HFFc6 (cell line): ENCODE data around the gene CDC123. TPM values are rescaled to one million over a fixed set of nuclear protein-coding genes. Genes with fewer than 3 reads are reported as not detected.
A peak's percentile ranks its signal among the peaks of the same experiment; 100 is the strongest.

Source experiments
- DNase-seq: peaks from one replicate; pipeline ENCODE4 v3.0.0-alpha.2; 2018
- H3K27ac Mint-ChIP-seq: 2 replicates; pipeline ENCODE4 v1.8.0; 2020; ENCODE audit warnings: mild to moderate bottlenecking, mixed read lengths
- H3K27me3 Mint-ChIP-seq: 2 replicates; pipeline ENCODE4 v1.8.0; 2021; ENCODE audit warnings: mild to moderate bottlenecking, moderate library complexity, mixed read lengths; ENCODE audit not compliant: insufficient read depth
- H3K36me3 Mint-ChIP-seq: 2 replicates; pipeline ENCODE4 v1.8.0; 2021; ENCODE audit warnings: low read depth, mixed read lengths
- H3K4me1 Mint-ChIP-seq: 2 replicates; pipeline ENCODE4 v1.8.0; 2020; ENCODE audit warnings: low read depth, mixed read lengths
- H3K4me3 Mint-ChIP-seq: 2 replicates; pipeline ENCODE4 v1.8.0; 2020; ENCODE audit warnings: mild to moderate bottlenecking, moderate library complexity, mixed read lengths
- H3K9me3 Mint-ChIP-seq: 2 replicates; pipeline ENCODE4 v1.8.0; 2020; ENCODE audit warnings: mild to moderate bottlenecking, mixed read lengths
- CTCF ChIP-seq: fragments of 200-600 bp; sonication (generic); IDR thresholded peaks from 2 replicates; pipeline ENCODE4 v1.5.0; 2021; ENCODE audit warnings: antibody characterized with exemption, mild to moderate bottlenecking
- total RNA-seq, 6 experiments: library from RNA; stranded (reverse); fragmentation: NEBNext Ultra II Directional; extraction: Animal tissue kit (Norgen Biotek cat#: 25700); gene quantifications; 2 replicates in 1 of 6; 3 replicates in 5 of 6; pipeline ENCODE4 v1.2.3, GENCODE V29; 2021

CDC123 gene
- total RNA-seq, 6 experiments from 2014 or later: 90.9 to 116 (median 99.5) TPM

- H3K27me3 Mint-ChIP-seq: no peaks in the 10 kb centered on the region
- peak overlapping the region; percentile 96 for H3K4me3 Mint-ChIP-seq
- TF ChIP-seq CTCF: no peak
- peak overlapping the region; percentile 98 for H3K27ac Mint-ChIP-seq
- H3K4me1 Mint-ChIP-seq: peaks cover 52% of the 10 kb centered on the region
- peaks cover 50% of the 10 kb centered on the region for H3K36me3 Mint-ChIP-seq
- DNase-seq: no peak
- H3K9me3 Mint-ChIP-seq: no peaks in the 10 kb centered on the region
Observed at GRCh38 chr10:12196531-12197211, 683 bp downstream of the CDC123 start.

DNA sequence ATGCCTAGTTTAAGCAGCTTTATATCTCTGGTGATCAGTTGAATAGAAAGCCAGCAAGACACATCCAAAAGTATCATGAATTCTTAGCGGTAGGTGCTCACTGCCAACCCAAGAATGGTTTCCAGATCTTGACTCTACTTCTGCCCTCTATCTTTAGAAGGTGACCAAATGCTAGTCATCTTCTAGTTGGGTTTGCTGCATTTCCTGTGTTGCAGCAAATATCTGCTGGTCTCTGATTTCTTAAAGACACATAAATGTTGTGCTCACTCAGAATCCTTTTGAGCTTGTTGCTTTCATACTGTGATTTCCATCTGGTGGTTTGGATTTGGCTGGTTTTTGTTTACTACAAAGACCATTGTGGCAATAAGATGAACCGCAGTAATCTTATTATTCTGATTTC is 2.2 kb downstream of the CDC123 start:
- peaks cover 43% of the 10 kb centered on the region for H3K36me3 Mint-ChIP-seq
- no peaks in the 10 kb centered on the region for H3K27me3 Mint-ChIP-seq
- DNase-seq: no peak
- H3K9me3 Mint-ChIP-seq: no peaks in the 10 kb centered on the region
- peaks cover 44% of the 10 kb centered on the region for H3K4me1 Mint-ChIP-seq
- H3K4me3 Mint-ChIP-seq: peak overlapping the region; percentile 48
- TF ChIP-seq CTCF: no peak
- no peak overlapping the region for H3K27ac Mint-ChIP-seq

DNA sequence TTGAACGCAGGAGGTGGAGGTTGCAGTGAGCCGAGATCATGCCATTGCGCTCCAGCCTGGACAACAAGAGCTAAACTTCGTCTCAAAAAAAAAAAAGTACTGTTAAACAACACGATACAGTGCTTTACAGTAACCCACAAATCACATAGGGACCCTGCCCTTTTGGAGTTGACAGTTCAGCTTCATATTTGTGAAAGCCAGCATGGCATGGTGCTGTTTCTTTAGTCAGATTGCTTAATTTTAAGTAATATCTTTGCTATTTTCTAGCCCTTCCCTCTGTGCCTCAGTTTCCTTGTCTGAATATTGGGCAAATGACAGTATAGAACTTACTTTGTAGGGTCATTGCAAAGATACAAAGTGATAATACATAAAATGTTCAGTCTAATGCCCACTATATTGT is 4.9 kb downstream of the CDC123 start:
- no peak for TF ChIP-seq CTCF
- peaks cover 30% of the 10 kb centered on the region for H3K4me1 Mint-ChIP-seq
- H3K4me3 Mint-ChIP-seq: no peak overlapping the region
- H3K27ac Mint-ChIP-seq: no peak overlapping the region
- no peak for DNase-seq
- H3K9me3 Mint-ChIP-seq: no peaks in the 10 kb centered on the region
- H3K36me3 Mint-ChIP-seq: peaks cover 41% of the 10 kb centered on the region
- no peaks in the 10 kb centered on the region for H3K27me3 Mint-ChIP-seq

DNA sequence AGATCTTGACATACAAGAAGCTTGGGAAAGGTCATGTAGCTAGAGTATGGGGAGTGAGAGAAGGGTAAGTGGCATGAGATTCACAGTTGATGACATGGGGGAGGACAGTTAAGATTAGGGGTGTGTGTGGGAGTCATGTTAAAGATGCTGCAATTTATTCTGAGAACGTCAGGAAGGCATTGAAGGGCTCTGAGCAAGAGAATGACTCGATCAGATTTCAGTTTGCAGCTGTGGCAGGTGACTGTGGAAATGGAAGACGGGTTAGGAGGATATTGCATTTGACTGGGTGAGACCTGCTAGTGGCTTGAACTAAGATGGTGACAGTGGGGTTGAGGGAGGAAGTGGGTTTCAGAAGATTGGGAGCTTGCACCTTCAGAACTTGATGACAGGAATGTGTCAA is 5.6 kb downstream of the CDC123 start:
- DNase-seq: no peak
- Mint-ChIP-seq H3K4me1 (peaks cover 28% of the 10 kb centered on the region), H3K9me3 (no peaks in the 10 kb centered on the region), H3K4me3 (no peak overlapping the region), H3K27me3 (no peaks in the 10 kb centered on the region), H3K36me3 (peaks cover 36% of the 10 kb centered on the region), H3K27ac (peak overlapping the region; percentile 27; the same call in 1 of the 2 replicates)
- no peak for TF ChIP-seq CTCF

DNA sequence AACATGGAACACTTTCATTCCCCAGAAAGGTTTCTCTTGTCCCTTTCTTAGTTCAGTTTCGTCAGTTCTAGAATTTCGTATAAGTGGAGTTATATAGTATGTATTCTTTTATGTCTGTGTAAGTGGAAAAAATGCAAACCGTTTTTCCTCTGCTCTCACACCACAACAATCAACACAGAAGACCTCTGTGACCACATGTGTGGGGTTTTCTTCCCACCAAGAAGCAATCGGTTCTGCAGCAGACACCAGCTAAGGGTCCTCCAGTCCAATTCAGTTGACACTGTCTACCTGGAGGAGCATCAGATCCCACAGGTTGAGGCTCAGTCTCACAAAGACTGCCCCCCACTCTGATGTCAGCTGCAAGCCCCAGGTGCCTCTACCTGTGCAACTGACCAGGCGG is 6.2 kb downstream of the CDC123 start:
- DNase-seq: no peak
- Mint-ChIP-seq H3K27me3 (no peaks in the 10 kb centered on the region; the same call in 1 of the 2 replicates), H3K36me3 (peaks cover 32% of the 10 kb centered on the region), H3K4me1 (peaks cover 22% of the 10 kb centered on the region), H3K9me3 (no peaks in the 10 kb centered on the region), H3K4me3 (no peak overlapping the region), H3K27ac (no peak overlapping the region)
- no peak for TF ChIP-seq CTCF
